Measurements from ENCODE around the gene PPFIBP2. TPM values are rescaled to one million over a fixed set of nuclear protein-coding genes. Genes with fewer than 3 reads are reported as not detected.

PPFIBP2 gene
- total RNA-seq, 1 experiment from 2014 or later = 13.9 TPM

- no peaks in the 10 kb centered on the region for H3K36me3 ChIP-seq (ENCODE audit: low read depth)
- no peaks in the 10 kb centered on the region for H3K27me3 ChIP-seq (ENCODE audit: insufficient read depth, low read depth)
- ChIA-PET POLR2A (ENCODE audit: unreplicated experiment) (no interaction called here), CTCF (no interaction called here)
- H3K4me2 ChIP-seq = no peak overlapping the region
- intact Hi-C loops (cut with micrococcal nuclease; ENCODE audit: unreplicated experiment) = no loop called here
- BruUV-seq (replicated peaks) = no TSS peak
- no peaks in the 10 kb centered on the region for H3K4me1 ChIP-seq (replicated peaks; ENCODE audit: insufficient read depth)
- H3K27ac ChIP-seq = no peak overlapping the region
- no peaks in the 10 kb centered on the region for H3K9me3 ChIP-seq (ENCODE audit: insufficient read depth, low read depth)
- DNase-seq = no peak
- no peaks in the 10 kb centered on the region for H4K20me1 ChIP-seq (ENCODE audit: insufficient read depth)
- no peak overlapping the region for H3K4me3 ChIP-seq
- no peak for TF ChIP-seq EZH2 (IDR thresholded peaks at IDR 0.05; ENCODE audit: low read depth)
- no peak for TF ChIP-seq CTCF (conservative IDR thresholded peaks at IDR 0.05)
- H2AFZ ChIP-seq = no peak overlapping the region
- H3K9me2 ChIP-seq (ENCODE audit: insufficient read depth) = no peaks in the 10 kb centered on the region
- H3K79me2 ChIP-seq (ENCODE audit: low read depth) = no peaks in the 10 kb centered on the region
- no peaks in the 10 kb centered on the region for H3F3A ChIP-seq (ENCODE audit: insufficient read depth, low read depth)
These were observed 108.9 kb downstream of the PPFIBP2 start for GRCh38 chr11:7622721-7623120.

GRCh38 chr11:7628660-7629059 is 114.9 kb downstream of the PPFIBP2 start:
- H3K36me3 ChIP-seq (ENCODE audit: low read depth) = no peaks in the 10 kb centered on the region
- CTCF ChIA-PET = no interaction called here

GRCh38 chr11:7630002-7630401 is 116.2 kb downstream of the PPFIBP2 start:
- ChIA-PET POLR2A (ENCODE audit: unreplicated experiment) (no interaction called here), CTCF (no interaction called here)
- no peak for DNase-seq
- H2AFZ ChIP-seq = no peak overlapping the region
- H3K27me3 ChIP-seq (ENCODE audit: insufficient read depth, low read depth) = no peaks in the 10 kb centered on the region
- no peaks in the 10 kb centered on the region for H4K20me1 ChIP-seq (ENCODE audit: insufficient read depth)
- no peak overlapping the region for H3K4me3 ChIP-seq
- H3K79me2 ChIP-seq (ENCODE audit: low read depth) = no peaks in the 10 kb centered on the region
- no peak overlapping the region for H3K4me2 ChIP-seq
- no peaks in the 10 kb centered on the region for H3F3A ChIP-seq (ENCODE audit: insufficient read depth, low read depth)
- no TSS peak for BruUV-seq (replicated peaks)
- H3K4me1 ChIP-seq (replicated peaks; ENCODE audit: insufficient read depth) = no peaks in the 10 kb centered on the region
- no peak overlapping the region for H3K27ac ChIP-seq
- H3K9me2 ChIP-seq (ENCODE audit: insufficient read depth) = no peaks in the 10 kb centered on the region
- TF ChIP-seq EZH2 (IDR thresholded peaks at IDR 0.05; ENCODE audit: low read depth) (no peak), CTCF (conservative IDR thresholded peaks at IDR 0.05) (no peak)
- H3K36me3 ChIP-seq (ENCODE audit: low read depth) = no peaks in the 10 kb centered on the region
- no peaks in the 10 kb centered on the region for H3K9me3 ChIP-seq (ENCODE audit: insufficient read depth, low read depth)
- intact Hi-C loops (cut with micrococcal nuclease; ENCODE audit: unreplicated experiment) = no loop called here

More at GRCh38 chr11:7628660-7629059, 114.9 kb downstream of the PPFIBP2 start:
- no peak for TF ChIP-seq EZH2 (IDR thresholded peaks at IDR 0.05; ENCODE audit: low read depth)
- TF ChIP-seq CTCF (conservative IDR thresholded peaks at IDR 0.05) = no peak
- Histone ChIP-seq H3K4me1 (replicated peaks; ENCODE audit: insufficient read depth) (no peaks in the 10 kb centered on the region), H2AFZ (no peak overlapping the region), H4K20me1 (ENCODE audit: insufficient read depth) (no peaks in the 10 kb centered on the region), H3K27me3 (ENCODE audit: insufficient read depth, low read depth) (no peaks in the 10 kb centered on the region), H3K79me2 (ENCODE audit: low read depth) (no peaks in the 10 kb centered on the region), H3F3A (ENCODE audit: insufficient read depth, low read depth) (no peaks in the 10 kb centered on the region), H3K4me2 (no peak overlapping the region), H3K4me3 (no peak overlapping the region), H3K27ac (no peak overlapping the region), H3K9me2 (ENCODE audit: insufficient read depth) (no peaks in the 10 kb centered on the region), H3K9me3 (ENCODE audit: insufficient read depth, low read depth) (no peaks in the 10 kb centered on the region)
- BruUV-seq (replicated peaks) = no TSS peak
- intact Hi-C loops (cut with micrococcal nuclease; ENCODE audit: unreplicated experiment) = no loop called here
- POLR2A ChIA-PET (ENCODE audit: unreplicated experiment) = no interaction called here
- DNase-seq = no peak
